Smooth muscle cell of the brain vasculature (primary cell): Measurements from ENCODE around the gene CYB5A.

Experiments
- DNase-seq: peaks from one replicate; pipeline ENCODE4 v3.0.0-alpha.2; 2012; ENCODE audit warnings: low read depth, low spot score

Gene CYB5A

DNA sequence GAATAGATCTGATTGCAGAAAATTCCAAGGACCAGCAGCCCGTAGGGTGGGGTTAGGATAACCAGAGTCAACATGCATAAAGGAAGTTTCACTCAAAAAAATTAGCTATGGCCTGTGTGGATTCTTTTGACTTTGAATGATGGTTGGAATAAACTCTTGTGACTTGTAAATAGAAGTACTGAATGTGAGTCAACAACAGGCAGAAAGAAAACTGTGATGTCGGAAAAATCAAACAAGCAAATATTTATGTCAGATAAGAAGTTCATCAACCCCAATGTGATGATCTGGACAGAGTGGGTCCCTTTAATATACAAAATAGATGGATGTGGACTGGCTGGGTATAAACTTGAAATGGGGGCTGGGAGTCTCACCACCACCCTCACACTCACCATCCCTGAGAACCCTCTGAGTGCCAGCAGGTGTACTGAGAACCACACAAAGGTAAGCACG, 75.1 kb downstream of the CYB5A start:
- no peak for DNase-seq

DNA sequence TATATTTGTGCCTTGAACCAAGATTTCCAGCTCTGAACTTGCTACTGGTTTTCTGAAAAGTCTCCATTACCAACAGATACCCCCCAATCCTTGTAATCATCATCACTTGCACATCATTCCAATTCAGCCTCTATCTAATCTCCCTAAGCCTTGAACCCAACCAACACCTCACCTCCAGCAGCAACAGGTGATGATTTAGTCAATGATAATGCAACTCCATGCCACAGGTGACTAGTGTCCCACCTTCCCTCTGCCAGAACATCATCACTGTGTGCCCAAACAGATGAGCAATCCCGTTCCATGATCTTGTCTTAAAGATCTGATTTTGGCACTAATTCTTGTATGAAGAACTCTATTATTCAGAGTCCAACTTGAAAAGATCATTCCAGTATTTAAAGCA, 75.9 kb downstream of the CYB5A start:
- no peak for DNase-seq

DNA sequence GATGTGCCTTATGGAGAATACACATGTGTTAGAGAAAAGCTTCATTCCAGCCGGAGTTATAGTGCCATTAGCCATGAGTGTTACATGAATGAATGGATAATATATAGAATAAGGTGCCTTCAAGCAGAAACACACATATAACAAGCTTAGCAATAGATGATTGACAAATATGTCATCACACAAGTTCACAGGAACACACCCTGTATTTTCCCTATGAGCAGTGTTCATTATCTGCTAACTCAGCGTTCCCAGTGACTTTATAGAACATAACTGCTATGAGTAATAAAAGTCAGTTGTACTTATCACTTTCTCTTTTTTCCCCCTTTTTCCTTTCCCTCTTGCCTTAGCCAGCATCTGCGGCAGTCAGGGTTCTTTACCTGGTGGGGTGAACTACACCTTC, 78.3 kb downstream of the CYB5A start:
- no peak for DNase-seq

DNA sequence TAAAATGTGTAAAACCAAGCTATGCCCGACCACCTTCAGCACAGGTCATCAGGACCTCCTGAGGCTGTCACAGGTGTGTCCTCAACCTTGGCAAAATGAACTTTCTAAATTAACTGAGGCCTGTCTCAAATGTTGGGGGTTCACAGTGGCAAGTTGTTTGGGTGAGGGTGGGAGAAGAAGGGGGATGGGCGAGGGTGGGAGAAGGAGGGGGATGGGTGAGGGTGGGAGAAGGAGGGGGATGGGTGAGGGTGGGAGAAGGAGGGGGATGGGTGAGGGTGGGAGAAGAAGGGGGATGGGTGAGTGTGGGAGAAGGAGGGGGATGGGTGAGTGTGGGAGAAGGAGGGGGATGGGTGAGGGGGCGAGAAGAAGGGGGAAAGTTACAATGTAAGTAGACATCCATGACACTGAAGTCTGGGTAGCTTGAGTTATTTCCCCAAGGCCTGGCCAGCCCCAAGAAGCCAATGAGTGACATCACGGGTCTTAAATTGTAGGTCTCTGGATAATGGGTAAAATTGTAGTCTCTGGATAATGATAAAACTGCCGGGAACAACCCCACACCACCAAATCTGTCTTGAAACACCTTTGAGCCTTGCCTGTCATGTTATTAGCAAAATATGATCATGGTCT, 87.1 kb downstream of the CYB5A start:
- no peak for DNase-seq

DNA sequence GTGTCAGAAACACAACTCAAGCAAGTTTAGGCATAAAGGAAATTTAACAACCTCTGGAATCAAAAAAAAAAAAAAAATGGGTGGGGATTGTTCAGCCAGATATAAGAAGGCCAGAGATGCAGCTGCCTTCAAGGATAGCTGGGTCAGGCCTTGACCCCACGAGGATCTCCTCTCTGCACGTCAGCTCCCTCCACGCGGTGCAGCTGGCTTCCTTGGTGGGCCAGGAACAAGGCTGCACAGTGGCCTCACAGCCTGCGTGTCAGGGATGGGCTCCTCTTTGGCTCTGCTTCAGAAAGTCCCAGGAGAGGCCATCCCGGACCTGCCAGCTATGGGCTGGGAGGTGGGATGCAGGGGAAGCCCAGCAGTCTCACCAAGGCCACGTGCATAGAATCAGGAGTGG, 88.0 kb downstream of the CYB5A start:
- DNase-seq: no peak
